Endothelial cell of umbilical vein (primary cell): Measurements from ENCODE around the gene ZC2HC1B. TPM values are rescaled to one million over a fixed set of nuclear protein-coding genes. Genes with fewer than 3 reads are reported as not detected.

Experiments
- BruUV-seq: library from RNA; stranded (reverse); fragments of 400-500 nt; replicated peaks from 2 replicates; lab custom pipeline; 2021; lab: Mats Ljungman, UMichigan
- CTCF ChIA-PET: fragments of 300-600, 350-600 bp; sonication (Branson Sonifier 250); formaldehyde crosslinking; loops from one replicate; lab custom pipeline; 2021; ENCODE audit warnings: antibody characterized with exemption, inconsistent platforms; lab: Charles Lee
- POLR2A ChIA-PET: fragments of 300-600, 350-600 bp; sonication (Branson Sonifier 250); formaldehyde crosslinking; loops from one replicate; lab custom pipeline; 2021; ENCODE audit warnings: antibody characterized with exemption, inconsistent platforms; lab: Charles Lee
- DNase-seq: peaks from one replicate; pipeline ENCODE4 v3.0.0-alpha.2; 2011; ENCODE audit warnings: low read depth, low spot score
- FAIRE-seq: peaks from 2 replicates; lab custom pipeline; 2011; peaks lifted over from hg19 to GRCh38; lab: Jason Lieb, UNC
- H2AFZ ChIP-seq: 2 replicates; pipeline ENCODE4 v1.6.0; 2012; ENCODE audit warnings: low read depth, low read length, control low read depth, inconsistent platforms
- H3K27ac ChIP-seq: 2 replicates; pipeline ENCODE4 v1.5.1; 2011; ENCODE audit warnings: low read depth, mild to moderate bottlenecking, control low read depth, low read length, moderate library complexity; ENCODE audit not compliant: insufficient read depth
- H3K27me3 ChIP-seq, 2 experiments: 2 replicates each; pipeline versions ENCODE4 v1.6.0 to v1.6.1; 2011; ENCODE audit warnings: low read length in 2 of 2, mixed read lengths in 1 of 2; ENCODE audit not compliant: control insufficient read depth in 2 of 2, insufficient read depth in 2 of 2
- H3K36me3 ChIP-seq, 2 experiments: 2 replicates in 1 of 2; 3 replicates in 1 of 2; pipeline ENCODE4 v1.5.1; 2011; ENCODE audit warnings: low read length in 2 of 2, mild to moderate bottlenecking in 1 of 2, moderate library complexity in 1 of 2; ENCODE audit not compliant: control insufficient read depth in 2 of 2, insufficient read depth in 2 of 2; ENCODE audit errors: extremely low read depth in 1 of 2
- H3K4me1 ChIP-seq: 3 replicates; pipeline ENCODE4 v1.5.1; 2011; ENCODE audit warnings: mild to moderate bottlenecking, low read length; ENCODE audit not compliant: control insufficient read depth, insufficient read depth; ENCODE audit errors: extremely low read depth
- H3K4me2 ChIP-seq: 2 replicates; pipeline ENCODE4 v1.6.1; 2011; ENCODE audit warnings: low read length, control low read depth, mixed read lengths; ENCODE audit not compliant: insufficient read depth
- H3K4me3 ChIP-seq, 3 experiments: fragments of 200-600 bp in 1 of 3; sonication (generic), shearing (Covaris generic) in 1 of 3; replicated peaks in 1 of 3; 2 replicates each; pipeline ENCODE4 v1.5.1; 2011 to 2016; ENCODE audit warnings: control low read depth in 3 of 3, low read length in 3 of 3, mild to moderate bottlenecking in 2 of 3, inconsistent platforms in 1 of 3, low read depth in 1 of 3, moderate library complexity in 1 of 3; ENCODE audit not compliant: insufficient read depth in 1 of 3
- H3K79me2 ChIP-seq: 2 replicates; pipeline ENCODE4 v1.6.0; 2012; ENCODE audit warnings: low read length, inconsistent platforms; ENCODE audit not compliant: control insufficient read depth, insufficient read depth
- H3K9ac ChIP-seq: replicated peaks from 2 replicates; pipeline ENCODE3; 2011; ENCODE audit warnings: low read length, control low read depth; ENCODE audit not compliant: insufficient read depth; ENCODE audit errors: extremely low read depth
- H3K9me1 ChIP-seq: replicated peaks from 3 replicates; pipeline ENCODE4 v1.6.0; 2011; ENCODE audit warnings: mild to moderate bottlenecking, low read length; ENCODE audit not compliant: control insufficient read depth, insufficient read depth; ENCODE audit errors: extremely low read depth
- H3K9me3 ChIP-seq: replicated peaks from 2 replicates; pipeline ENCODE4 v1.5.1; 2012; ENCODE audit warnings: low read length, inconsistent platforms; ENCODE audit not compliant: control insufficient read depth, insufficient read depth
- H4K20me1 ChIP-seq: replicated peaks from 2 replicates; pipeline ENCODE3; 2011; ENCODE audit warnings: mild to moderate bottlenecking, low read length; ENCODE audit not compliant: control insufficient read depth, insufficient read depth; ENCODE audit errors: extremely low read depth
- CTCF ChIP-seq, 2 donors: IDR thresholded peaks; 1 replicate in 1 of 2; 2 replicates in 1 of 2; pipeline ENCODE4 v1.5.1; 2011; ENCODE audit warnings: low read length in 2 of 2, mild to moderate bottlenecking in 2 of 2, moderate library complexity in 2 of 2, control low read depth in 1 of 2, inconsistent platforms in 1 of 2, low read depth in 1 of 2; ENCODE audit not compliant: insufficient read depth in 1 of 2; ENCODE audit errors: extremely low read depth in 1 of 2
- EZH2 ChIP-seq: IDR thresholded peaks from 2 replicates; pipeline ENCODE4 v1.6.1; 2012; ENCODE audit warnings: borderline replicate concordance, low read depth, mild to moderate bottlenecking, moderate library complexity, low read length, inconsistent platforms; ENCODE audit not compliant: severe bottlenecking
- FOS ChIP-seq: IDR thresholded peaks from 2 replicates; pipeline ENCODE4 v1.6.1; 2011; ENCODE audit warnings: mild to moderate bottlenecking, low read length, moderate library complexity, borderline replicate concordance; ENCODE audit not compliant: insufficient read depth
- GATA2 ChIP-seq: IDR thresholded peaks from 2 replicates; pipeline ENCODE4 v1.7.0; 2011; ENCODE audit warnings: low read depth, mild to moderate bottlenecking, moderate library complexity, mixed read lengths, low read length; ENCODE audit not compliant: insufficient read length, insufficient read depth
- JUN ChIP-seq: IDR thresholded peaks from 2 replicates; pipeline ENCODE4 v1.6.1; 2011; ENCODE audit warnings: borderline replicate concordance, low read depth; ENCODE audit not compliant: insufficient read length, insufficient read depth
- MAX ChIP-seq: IDR thresholded peaks from 2 replicates; pipeline ENCODE4 v1.6.1; 2011; ENCODE audit not compliant: insufficient read depth, insufficient read length
- MYC ChIP-seq: IDR thresholded peaks from one replicate; pipeline ENCODE4 v1.6.1; 2011; ENCODE audit warnings: mild to moderate bottlenecking, low read depth, low read length
- POLR2A ChIP-seq: IDR thresholded peaks from 2 replicates; pipeline ENCODE4 v1.6.1; 2012; ENCODE audit warnings: low read depth, mild to moderate bottlenecking, control low read depth, low read length
- POLR2AphosphoS5 ChIP-seq: IDR thresholded peaks from 2 replicates; pipeline ENCODE4 v1.6.1; 2012; ENCODE audit warnings: low read depth, mild to moderate bottlenecking, control low read depth, low read length, moderate library complexity; ENCODE audit not compliant: insufficient read depth
- dilution Hi-C: fragments of 300-500 bp; cut with MboI; formaldehyde crosslinking; loops from one replicate; pipeline ENCODE4 v1.15.0; 2019; ENCODE audit warnings: low sequenced_read_pairs; ENCODE audit not compliant: extremely low pct_ligation_motif_present
- intact Hi-C: fragments of 100-400 bp; cut with micrococcal nuclease; formaldehyde crosslinking; loops from one replicate; pipeline ENCODE4 v1.10.0; 2022
- polyA plus RNA-seq, 4 experiments: library from polyadenylated mRNA; depleted of rRNA in 3 of 4; stranded (reverse) in 3 of 4; unstranded in 1 of 4; fragments of >200 nt; gene quantifications; 2 replicates each; pipeline versions ENCODE4 v1.2.1 to v1.2.3, GENCODE V29; 2011 to 2012; ENCODE audit warnings: missing spikeins in 1 of 4
- total RNA-seq: library from RNA; stranded (reverse); gene quantifications from 2 replicates; pipeline ENCODE4 v1.2.3, GENCODE V29; 2021

ZC2HC1B gene
- total and polyA plus RNA-seq, 2 donors (not counting 3 experiments of a cell fraction or from before 2014, with no cell fraction given) = not detected

- CTCF ChIA-PET = interaction anchor here (0.5 to 1.2 kb wide), 5 partner anchors 11 to 321 kb away, joined by 3 read pairs; no protein-coding TSS in a partner anchor
These were observed 32.0 kb downstream of the ZC2HC1B start for GRCh38 chr6:143896126-143896860.

More at GRCh38 chr6:143896126-143896860, 32.0 kb downstream of the ZC2HC1B start:
- no peak overlapping the region for H3K27ac ChIP-seq
- intact Hi-C loops = no loop called here
- H3K9me3 ChIP-seq = no peaks in the 10 kb centered on the region
- dilution Hi-C loops = no loop called here
- no peaks in the 10 kb centered on the region for H3K4me1 ChIP-seq
- H3K36me3 ChIP-seq = no peaks in the 10 kb centered on the region
- H3K4me2 ChIP-seq = no peak overlapping the region
- no peaks in the 10 kb centered on the region for H3K79me2 ChIP-seq
- H3K9me1 ChIP-seq = no peaks in the 10 kb centered on the region
- no peak for TF ChIP-seq POLR2A
- no peak for TF ChIP-seq GATA2
- no peak for TF ChIP-seq MAX
- TF ChIP-seq FOS = no peak
- TF ChIP-seq JUN = no peak
- TF ChIP-seq CTCF (IDR thresholded peaks at IDR 0.05; ENCODE audit: extremely low read depth in 1 of 2, insufficient read depth in 1 of 2, low read depth in 1 of 2, low read length in 2 of 2) = no peak
- TF ChIP-seq EZH2 = no peak
- no peak for TF ChIP-seq MYC
- no peak for TF ChIP-seq POLR2AphosphoS5
- no peak overlapping the region for H3K4me3 ChIP-seq
- FAIRE-seq = no peak
- no peak overlapping the region for H2AFZ ChIP-seq
- H4K20me1 ChIP-seq = no peaks in the 10 kb centered on the region
- DNase-seq = no peak
- POLR2A ChIA-PET = no interaction called here
- BruUV-seq = no TSS peak
- no peak overlapping the region for H3K9ac ChIP-seq
- peaks cover 2% of the 10 kb centered on the region in 2 experiments for H3K27me3 ChIP-seq
